Natural killer cell (primary cell): ENCODE results near the gene EMILIN1. TPM values are rescaled to one million over a fixed set of nuclear protein-coding genes. Genes with fewer than 3 reads are reported as not detected.
A peak's percentile ranks its signal among the peaks of the same experiment; 100 is the strongest.

Experiments
- ATAC-seq, 3 donors: fragments of 150-1000 bp in 2 of 3; fragments of 200-7000 bp in 1 of 3; cut with Tn5 transposase; 1 replicate in 1 of 3; 2 replicates in 2 of 3; pipeline ENCODE4 v1.10.0; 2021; ENCODE audit warnings: mild to moderate bottlenecking in 2 of 3, moderate library complexity in 2 of 3
- DNase-seq, 2 donors: peaks; one replicate each; pipeline versions ENCODE4 v3.0.0 to v3.0.0-alpha.2; 2013 to 2021; ENCODE audit warnings: mixed read lengths in 1 of 2
- H3K27ac ChIP-seq: one replicate; pipeline ENCODE4 v1.5.1; 2013; ENCODE audit warnings: mild to moderate bottlenecking, low read length
- H3K27me3 ChIP-seq: one replicate; pipeline ENCODE4 v1.6.1; 2013; ENCODE audit warnings: low read length; ENCODE audit not compliant: control insufficient read depth, insufficient read depth
- H3K36me3 ChIP-seq: one replicate; pipeline ENCODE4 v1.6.1; 2013; ENCODE audit warnings: low read length; ENCODE audit not compliant: control insufficient read depth, insufficient read depth
- H3K4me1 ChIP-seq: one replicate; pipeline ENCODE4 v1.6.1; 2013; ENCODE audit warnings: low read length; ENCODE audit not compliant: control insufficient read depth, insufficient read depth
- H3K4me3 ChIP-seq: one replicate; pipeline ENCODE4 v1.5.1; 2013; ENCODE audit warnings: low read length
- H3K9me3 ChIP-seq: one replicate; pipeline ENCODE4 v1.6.1; 2013; ENCODE audit warnings: low read length; ENCODE audit not compliant: control insufficient read depth, insufficient read depth
- H3K27ac Mint-ChIP-seq, 2 donors: one replicate each; pipeline ENCODE4 v1.8.0; 2022; ENCODE audit warnings: mild to moderate bottlenecking in 2 of 2, mixed read lengths in 2 of 2, moderate library complexity in 1 of 2
- H3K27me3 Mint-ChIP-seq, 2 donors: one replicate each; pipeline ENCODE4 v1.8.0; 2022; ENCODE audit warnings: low read depth in 2 of 2, mixed read lengths in 2 of 2
- H3K36me3 Mint-ChIP-seq: one replicate; pipeline ENCODE4 v1.8.0; 2022; ENCODE audit warnings: mixed read lengths
- H3K4me1 Mint-ChIP-seq, 2 donors: one replicate each; pipeline ENCODE4 v1.8.0; 2022; ENCODE audit warnings: mixed read lengths in 2 of 2
- H3K4me3 Mint-ChIP-seq: one replicate; pipeline ENCODE4 v1.8.0; 2022; ENCODE audit warnings: mild to moderate bottlenecking, moderate library complexity, mixed read lengths
- H3K9me3 Mint-ChIP-seq, 2 donors: one replicate each; pipeline ENCODE4 v1.8.0; 2022; ENCODE audit warnings: mixed read lengths in 2 of 2
- CTCF ChIP-seq: fragments of 200-600 bp; IDR thresholded peaks from one replicate; pipeline ENCODE4 v1.8.0; 2022; ENCODE audit warnings: antibody characterized with exemption
- whole genome bisulfite sequencing: methylation state at CpG from one replicate; pipeline ENCODE4 v1.1.7; 2013; ENCODE audit warnings: missing lambda C conversion rate; ENCODE audit not compliant: insufficient coverage; 5-methylcytosine and 5-hydroxymethylcytosine counted together
- intact Hi-C: fragments of 100-400 bp; cut with micrococcal nuclease; formaldehyde crosslinking; loops from one replicate; pipeline ENCODE4 v1.14.2; 2022
- total RNA-seq, 4 donors: library from RNA; stranded (reverse); fragments of 120-200 nt in 1 of 4; gene quantifications; one replicate each; pipeline versions ENCODE4 v1.2.3 to v1.2.4, GENCODE V29; 2013 to 2022

Gene EMILIN1
- total RNA-seq, 3 donors from 2014 or later (not counting 1 experiment from before 2014, with no cell fraction given): 0.31 to 0.78 (median 0.41) TPM

- 92% methylated on average over 6 of the region's 6 CpGs for WGBS
- intact Hi-C loops: no loop called here
- H3K4me1 ChIP-seq: peaks cover 9% of the 10 kb centered on the region
- no peak overlapping the region for H3K27ac ChIP-seq
- H3K36me3 ChIP-seq: no peaks in the 10 kb centered on the region
- H3K9me3 ChIP-seq: no peaks in the 10 kb centered on the region
- ATAC-seq: no peak
- H3K4me3 ChIP-seq: no peak overlapping the region
- TF ChIP-seq CTCF: no peak
- H3K9me3 Mint-ChIP-seq: no peaks in the 10 kb centered on the region
- no peaks in the 10 kb centered on the region for H3K27me3 ChIP-seq
- H3K4me3 Mint-ChIP-seq: no peak overlapping the region
- no peaks in the 10 kb centered on the region for H3K36me3 Mint-ChIP-seq
- peaks cover 0 to 16% of the 10 kb centered on the region in 2 donors for H3K4me1 Mint-ChIP-seq
- no peaks in the 10 kb centered on the region for H3K27me3 Mint-ChIP-seq
- DNase-seq: no peak
- H3K27ac Mint-ChIP-seq: no peak overlapping the region
Observed at GRCh38 chr2:27093430-27094352, 15.3 kb downstream of the EMILIN1 start.

- H3K27ac Mint-ChIP-seq: no peak overlapping the region
- H3K9me3 Mint-ChIP-seq: no peaks in the 10 kb centered on the region
- Histone ChIP-seq H3K36me3 (no peaks in the 10 kb centered on the region), H3K4me1 (peaks cover 9% of the 10 kb centered on the region), H3K27ac (no peak overlapping the region), H3K27me3 (no peaks in the 10 kb centered on the region), H3K9me3 (no peaks in the 10 kb centered on the region), H3K4me3 (no peak overlapping the region)
- intact Hi-C loops: no loop called here
- no peak overlapping the region for H3K4me3 Mint-ChIP-seq
- no peak for DNase-seq
- no peak for TF ChIP-seq CTCF
- 93% methylated on average over 24 of the region's 24 CpGs for WGBS
- no peaks in the 10 kb centered on the region for H3K27me3 Mint-ChIP-seq
- no peak for ATAC-seq
- H3K36me3 Mint-ChIP-seq: no peaks in the 10 kb centered on the region
- H3K4me1 Mint-ChIP-seq: peaks cover 0 to 16% of the 10 kb centered on the region in 2 donors
Observed at GRCh38 chr2:27094353-27094984, 16.1 kb downstream of the EMILIN1 start.

- DNase-seq (no peak), ATAC-seq (no peak)
- Mint-ChIP-seq H3K27ac (no peak overlapping the region), H3K4me3 (peak overlapping the region; percentile 18), H3K36me3 (no peaks in the 10 kb centered on the region), H3K4me1 (peaks cover 0 to 16% of the 10 kb centered on the region in 2 donors), H3K9me3 (no peaks in the 10 kb centered on the region), H3K27me3 (no peaks in the 10 kb centered on the region)
- Histone ChIP-seq H3K27me3 (no peaks in the 10 kb centered on the region), H3K36me3 (no peaks in the 10 kb centered on the region), H3K4me1 (peaks cover 9% of the 10 kb centered on the region), H3K4me3 (no peak overlapping the region), H3K9me3 (no peaks in the 10 kb centered on the region), H3K27ac (no peak overlapping the region)
- intact Hi-C loops: no loop called here
- WGBS: 100% methylated on average over 2 of the region's 2 CpGs
- TF ChIP-seq CTCF: no peak
Observed at GRCh38 chr2:27095427-27095744, 17.0 kb downstream of the EMILIN1 start.
